ENCODE results near the gene SLC43A3. TPM values are rescaled to one million over a fixed set of nuclear protein-coding genes. Genes with fewer than 3 reads are reported as not detected.

SLC43A3 gene
- total and polyA plus RNA-seq, 9 donors: 17.0 to 69.3 (median 36.3) TPM

DNA sequence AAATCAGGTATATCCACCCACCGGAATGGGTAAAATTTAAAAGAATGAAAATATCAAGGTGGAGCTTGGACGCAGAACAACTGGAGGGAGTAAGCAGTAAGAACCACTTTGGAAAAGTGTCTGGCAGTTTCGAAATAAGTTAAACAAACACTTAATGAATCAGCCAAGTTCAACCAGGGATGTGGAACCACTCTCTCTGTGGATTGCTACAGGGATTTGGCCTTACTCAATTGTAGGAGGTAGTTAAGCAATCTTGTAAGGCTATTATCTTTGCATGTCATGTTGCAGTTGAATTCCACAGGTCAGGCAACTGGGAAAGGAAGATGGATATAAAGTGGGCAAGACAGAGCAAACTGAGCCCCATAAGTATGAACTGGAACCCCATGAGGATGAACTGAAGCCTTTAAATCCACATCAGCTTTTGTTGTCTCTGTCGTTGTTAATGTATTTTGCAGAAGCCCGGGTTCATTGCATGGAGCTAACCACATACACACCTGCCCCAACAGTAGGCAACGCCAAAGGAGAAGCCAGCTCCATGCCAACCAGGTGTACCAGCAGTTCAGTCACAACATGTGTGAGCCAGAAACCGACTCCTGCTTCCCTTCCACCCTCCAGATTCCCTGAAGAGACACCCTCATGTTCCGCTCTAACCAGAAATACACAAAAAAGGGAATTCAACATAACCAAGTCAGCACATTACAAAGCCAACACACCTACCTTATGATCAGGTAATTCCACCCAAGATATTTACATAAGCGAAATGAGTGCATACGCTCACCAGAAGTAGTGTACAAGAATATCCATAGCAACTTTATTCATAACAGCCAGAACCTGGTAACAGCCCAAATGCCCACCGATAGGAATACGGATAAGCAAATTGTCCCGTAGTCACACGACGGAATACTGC lies 8.0 kb upstream of the SLC43A3 start:
- Histone ChIP-seq H3K4me3 (no peak overlapping the region), H3K9me3 (no peaks in the 10 kb centered on the region), H3K36me3 (no peaks in the 10 kb centered on the region), H3K27ac (no peak overlapping the region), H3K4me1 (ENCODE audit: insufficient read depth) (no peaks in the 10 kb centered on the region), H3K27me3 (no peaks in the 10 kb centered on the region)
- no peak for DNase-seq
- 67 to 71% (median 69%) methylated on average over 15 of the region's 15 CpGs for WGBS, 3 donors
- TF ChIP-seq CTCF (IDR thresholded peaks at IDR 0.05) (no peak), EP300 (IDR thresholded peaks at IDR 0.05) (no peak), POLR2A (IDR thresholded peaks at IDR 0.05) (no peak)
- intact Hi-C loops (cut with DNase I): no loop called here

GRCh38 chr11:57432714-57433163 lies 5.8 kb upstream of the SLC43A3 start:
- 60 to 72% (median 61%) methylated on average over 7 of the region's 7 CpGs for WGBS, 3 donors

GRCh38 chr11:57432149-57432561 lies 5.2 kb upstream of the SLC43A3 start:
- H3K36me3 ChIP-seq: no peaks in the 10 kb centered on the region
- TF ChIP-seq POLR2A (IDR thresholded peaks at IDR 0.05): no peak
- TF ChIP-seq EP300 (IDR thresholded peaks at IDR 0.05): no peak
- TF ChIP-seq CTCF (IDR thresholded peaks at IDR 0.05): no peak
- H3K9me3 ChIP-seq: no peaks in the 10 kb centered on the region
- H3K4me3 ChIP-seq: no peak overlapping the region
- 64 to 77% (median 67%) methylated on average over 5 of the region's 5 CpGs for WGBS, 3 donors
- no peaks in the 10 kb centered on the region for H3K27me3 ChIP-seq
- intact Hi-C loops (cut with DNase I): no loop called here
- no peak for DNase-seq
- peaks cover 5% of the 10 kb centered on the region for H3K4me1 ChIP-seq (ENCODE audit: insufficient read depth)
- H3K27ac ChIP-seq: no peak overlapping the region

More at GRCh38 chr11:57432714-57433163, 5.8 kb upstream of the SLC43A3 start:
- no peaks in the 10 kb centered on the region for H3K27me3 ChIP-seq
- H3K4me1 ChIP-seq (ENCODE audit: insufficient read depth): peaks cover 4% of the 10 kb centered on the region
- H3K27ac ChIP-seq: no peak overlapping the region
- no peak overlapping the region for H3K4me3 ChIP-seq
- H3K36me3 ChIP-seq: no peaks in the 10 kb centered on the region
- intact Hi-C loops (cut with DNase I): no loop called here
- H3K9me3 ChIP-seq: no peaks in the 10 kb centered on the region
- DNase-seq: no peak
- TF ChIP-seq EP300 (IDR thresholded peaks at IDR 0.05) (no peak), POLR2A (IDR thresholded peaks at IDR 0.05) (no peak), CTCF (IDR thresholded peaks at IDR 0.05) (no peak)

DNA sequence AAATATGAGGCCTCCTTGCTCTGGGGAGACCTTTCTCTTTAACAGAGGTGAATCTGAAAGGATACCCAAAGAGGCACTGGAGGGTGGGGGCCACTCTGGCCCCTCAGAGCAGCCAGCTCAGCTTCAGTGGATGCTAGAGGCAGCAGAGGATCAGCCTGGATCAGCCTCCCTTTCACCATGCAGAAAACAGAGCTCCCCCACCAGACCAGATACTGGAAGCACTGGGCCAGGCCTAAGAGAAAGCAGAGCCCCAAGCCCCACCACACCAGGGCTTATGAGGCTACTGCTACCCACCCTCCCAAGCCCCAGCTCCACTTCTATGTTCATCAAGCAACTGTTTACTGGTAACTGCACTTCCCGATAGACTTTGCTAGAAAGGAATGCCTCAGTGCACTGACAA lies 4.0 kb upstream of the SLC43A3 start:
- H3K4me1 ChIP-seq (ENCODE audit: insufficient read depth): peaks cover 11% of the 10 kb centered on the region
- H3K27ac ChIP-seq: no peak overlapping the region
- H3K36me3 ChIP-seq: no peaks in the 10 kb centered on the region
- WGBS, 3 donors: 70 to 75% (median 74%) methylated on average over 1 of the region's 1 CpG
- no peak for DNase-seq
- no peak for TF ChIP-seq POLR2A (IDR thresholded peaks at IDR 0.05)
- TF ChIP-seq CTCF (IDR thresholded peaks at IDR 0.05): no peak
- no peak for TF ChIP-seq EP300 (IDR thresholded peaks at IDR 0.05)
- intact Hi-C loops (cut with DNase I): no loop called here
- no peaks in the 10 kb centered on the region for H3K9me3 ChIP-seq
- no peak overlapping the region for H3K4me3 ChIP-seq
- no peaks in the 10 kb centered on the region for H3K27me3 ChIP-seq

Measured in ovary (tissue), 9 donors.